Suprapubic skin (tissue), 4 donors: Measurements from ENCODE around the gene SPSB4. TPM values are rescaled to one million over a fixed set of nuclear protein-coding genes. Genes with fewer than 3 reads are reported as not detected.

Experiments
- DNase-seq, 2 donors: peaks; one replicate each; pipeline ENCODE4 v3.0.0-alpha.2; 2019; ENCODE audit warnings: low spot score in 2 of 2
- H3K27ac ChIP-seq: fragments of 200-600 bp; sonication (generic); one replicate; pipeline ENCODE4 v1.5.1; 2019
- H3K27me3 ChIP-seq: fragments of 200-600 bp; sonication (generic); one replicate; pipeline ENCODE4 v1.5.1; 2019
- H3K36me3 ChIP-seq: fragments of 200-600 bp; sonication (generic); one replicate; pipeline ENCODE4 v1.5.1; 2019
- H3K4me1 ChIP-seq: fragments of 200-600 bp; sonication (generic); one replicate; pipeline ENCODE4 v1.5.1; 2019
- H3K4me3 ChIP-seq: fragments of 200-600 bp; sonication (generic); one replicate; pipeline ENCODE4 v1.5.1; 2019; ENCODE audit warnings: mild to moderate bottlenecking
- H3K9me3 ChIP-seq: fragments of 200-600 bp; sonication (generic); one replicate; pipeline ENCODE4 v1.5.1; 2019
- EP300 ChIP-seq: sonication (generic); formaldehyde crosslinking; IDR thresholded peaks from one replicate; pipeline ENCODE4 v1.6.1; 2017; ENCODE audit warnings: antibody characterized with exemption
- POLR2A ChIP-seq, 2 donors: fragments of 450-650 bp; IDR thresholded peaks; one replicate each; pipeline ENCODE4 v1.6.1; 2017; ENCODE audit warnings: antibody characterized with exemption in 2 of 2, mild to moderate bottlenecking in 2 of 2, moderate library complexity in 2 of 2
- POLR2AphosphoS5 ChIP-seq, 3 donors: sonication (generic); formaldehyde crosslinking; IDR thresholded peaks; one replicate each; pipeline ENCODE4 v1.6.1; 2017; ENCODE audit warnings: antibody characterized with exemption in 3 of 3
- WGBS: methylation state at CpG from one replicate; pipeline ENCODE4 v1.1.5; 2018; 5-methylcytosine and 5-hydroxymethylcytosine counted together
- total RNA-seq, 4 donors: library from RNA; depleted of rRNA; stranded (reverse); fragments of >200 nt; gene quantifications; one replicate each; pipeline ENCODE4 v1.1.0, GENCODE V29; 2016
- TF ChIP-seq, protein P1 (sequence below), 2 donors: fragments of 200-600 bp in 1 of 2; fragments of 450-650 bp in 1 of 2; sonication (generic) in 1 of 2; IDR thresholded peaks; one replicate each; pipeline ENCODE4 v1.5.1; 2016 to 2019; ENCODE audit warnings: antibody characterized with exemption in 2 of 2, mild to moderate bottlenecking in 1 of 2, moderate library complexity in 1 of 2

The SPSB4 gene
- under 1 TPM in 2 of 4 donors, not detected in 2; 0.51 to 0.81 TPM for total RNA-seq

- no peak within 1 kb of the TSS for H3K27ac ChIP-seq
- H3K27me3 ChIP-seq: peaks cover 63% of the 10 kb centered on the region
- H3K4me3 ChIP-seq: peak within 1 kb of the TSS; percentile 51
- WGBS: 8% methylated on average over 26 of the region's 68 CpGs
- peaks cover 26% of the 10 kb centered on the region for H3K4me1 ChIP-seq
- no peaks in the 10 kb centered on the region for H3K36me3 ChIP-seq
- H3K9me3 ChIP-seq: no peaks in the 10 kb centered on the region
- TF ChIP-seq POLR2A (IDR thresholded peaks at IDR 0.05): no peak
- TF ChIP-seq, protein P1, sequence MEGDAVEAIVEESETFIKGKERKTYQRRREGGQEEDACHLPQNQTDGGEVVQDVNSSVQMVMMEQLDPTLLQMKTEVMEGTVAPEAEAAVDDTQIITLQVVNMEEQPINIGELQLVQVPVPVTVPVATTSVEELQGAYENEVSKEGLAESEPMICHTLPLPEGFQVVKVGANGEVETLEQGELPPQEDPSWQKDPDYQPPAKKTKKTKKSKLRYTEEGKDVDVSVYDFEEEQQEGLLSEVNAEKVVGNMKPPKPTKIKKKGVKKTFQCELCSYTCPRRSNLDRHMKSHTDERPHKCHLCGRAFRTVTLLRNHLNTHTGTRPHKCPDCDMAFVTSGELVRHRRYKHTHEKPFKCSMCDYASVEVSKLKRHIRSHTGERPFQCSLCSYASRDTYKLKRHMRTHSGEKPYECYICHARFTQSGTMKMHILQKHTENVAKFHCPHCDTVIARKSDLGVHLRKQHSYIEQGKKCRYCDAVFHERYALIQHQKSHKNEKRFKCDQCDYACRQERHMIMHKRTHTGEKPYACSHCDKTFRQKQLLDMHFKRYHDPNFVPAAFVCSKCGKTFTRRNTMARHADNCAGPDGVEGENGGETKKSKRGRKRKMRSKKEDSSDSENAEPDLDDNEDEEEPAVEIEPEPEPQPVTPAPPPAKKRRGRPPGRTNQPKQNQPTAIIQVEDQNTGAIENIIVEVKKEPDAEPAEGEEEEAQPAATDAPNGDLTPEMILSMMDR (IDR thresholded peaks at IDR 0.05): peak in 1 of 2 donors; percentile 50
- no peak for DNase-seq
These were observed at the start of gene SPSB4 for GRCh38 chr3:141050576-141051442. TSS of gene SPSB4 (plus strand) at chr3:141051347. CDS start at chr3:141066105, 14,758 bp downstream.

GRCh38 chr3:141006344-141006743 lies 44.8 kb upstream of the SPSB4 start:
- DNase-seq: no peak
- Histone ChIP-seq H3K36me3 (no peaks in the 10 kb centered on the region), H3K4me1 (no peaks in the 10 kb centered on the region), H3K9me3 (no peaks in the 10 kb centered on the region), H3K27ac (no peak overlapping the region), H3K27me3 (peaks cover 5% of the 10 kb centered on the region), H3K4me3 (no peak overlapping the region)
- TF ChIP-seq EP300: no peak
- no peak for TF ChIP-seq POLR2AphosphoS5 (IDR thresholded peaks at IDR 0.05)
- TF ChIP-seq, protein P1 (IDR thresholded peaks at IDR 0.05): no peak
- no peak for TF ChIP-seq POLR2A (IDR thresholded peaks at IDR 0.05)
- 100% methylated on average over 1 of the region's 1 CpG for WGBS

- no peak overlapping the region for H3K4me3 ChIP-seq
- no peaks in the 10 kb centered on the region for H3K36me3 ChIP-seq
- peaks cover 5% of the 10 kb centered on the region for H3K27me3 ChIP-seq
- peaks cover 3% of the 10 kb centered on the region for H3K4me1 ChIP-seq
- 68% methylated on average over 3 of the region's 3 CpGs for WGBS
- no peak for TF ChIP-seq POLR2AphosphoS5 (IDR thresholded peaks at IDR 0.05)
- TF ChIP-seq EP300: no peak
- TF ChIP-seq POLR2A (IDR thresholded peaks at IDR 0.05): no peak
- TF ChIP-seq, protein P1 (IDR thresholded peaks at IDR 0.05): no peak
- H3K27ac ChIP-seq: no peak overlapping the region
- no peak for DNase-seq
- no peaks in the 10 kb centered on the region for H3K9me3 ChIP-seq
These were observed 41.7 kb upstream of the SPSB4 start for GRCh38 chr3:141009496-141009895.

DNA sequence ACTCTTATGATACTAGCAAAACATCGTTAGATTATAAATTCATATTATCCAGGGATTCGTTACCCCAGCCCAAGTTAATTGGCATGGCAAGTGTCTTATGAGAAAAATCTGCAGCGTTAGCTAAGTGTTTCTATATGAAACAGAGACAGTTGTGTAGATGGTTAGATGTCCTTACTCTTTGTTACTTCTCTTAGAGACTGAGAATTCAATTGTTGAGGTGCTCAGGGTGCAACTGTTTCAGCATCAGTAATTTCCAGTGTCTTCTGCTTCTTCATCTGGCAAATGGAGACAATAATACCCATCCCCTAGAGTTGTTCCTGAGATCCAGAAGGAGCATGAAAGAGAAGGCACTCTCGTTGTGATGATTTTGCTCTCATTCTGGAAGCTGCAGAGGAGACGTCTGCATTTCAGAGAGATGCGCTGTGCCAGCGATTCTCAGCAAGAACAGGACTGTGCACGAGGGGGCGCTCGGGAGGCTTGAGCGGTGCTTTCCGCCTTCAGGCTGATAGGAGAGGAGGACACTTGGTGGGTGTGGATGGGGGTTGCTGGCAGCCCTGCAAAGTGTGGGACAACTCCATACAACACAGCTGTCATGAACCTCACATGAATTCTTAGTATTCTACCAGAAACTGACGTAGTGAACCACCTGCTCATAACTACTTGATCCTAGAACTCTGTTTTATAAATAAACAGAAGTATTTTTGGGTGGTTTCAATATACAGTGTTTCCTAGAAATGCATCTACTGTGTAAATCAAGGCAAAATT lies 39.7 kb upstream of the SPSB4 start:
- TF ChIP-seq EP300 (no peak), POLR2AphosphoS5 (IDR thresholded peaks at IDR 0.05) (no peak), POLR2A (IDR thresholded peaks at IDR 0.05) (no peak)
- TF ChIP-seq, protein P1 (IDR thresholded peaks at IDR 0.05): peak; percentile 53 to 81
- Histone ChIP-seq H3K27me3 (peaks cover 7% of the 10 kb centered on the region), H3K4me3 (no peak overlapping the region), H3K4me1 (peaks cover 3% of the 10 kb centered on the region), H3K27ac (no peak overlapping the region), H3K36me3 (no peaks in the 10 kb centered on the region), H3K9me3 (no peaks in the 10 kb centered on the region)
- 22% methylated on average over 13 of the region's 13 CpGs for WGBS
- DNase-seq: peak; percentile 79 to 83

- peaks cover 3% of the 10 kb centered on the region for H3K4me1 ChIP-seq
- WGBS: 67% methylated on average over 4 of the region's 4 CpGs
- DNase-seq: no peak
- H3K9me3 ChIP-seq: no peaks in the 10 kb centered on the region
- H3K27me3 ChIP-seq: peaks cover 11% of the 10 kb centered on the region
- no peaks in the 10 kb centered on the region for H3K36me3 ChIP-seq
- TF ChIP-seq POLR2AphosphoS5 (IDR thresholded peaks at IDR 0.05) (no peak), POLR2A (IDR thresholded peaks at IDR 0.05) (no peak), EP300 (no peak)
- TF ChIP-seq, protein P1 (IDR thresholded peaks at IDR 0.05): no peak
- H3K27ac ChIP-seq: no peak overlapping the region
- no peak overlapping the region for H3K4me3 ChIP-seq
These were observed 39.2 kb upstream of the SPSB4 start for GRCh38 chr3:141011997-141012262.
